SW480 (cell line): ENCODE data around the gene CARMIL1.
"Not testable (repeated sequence)": the region's sequence is repeated elsewhere in the genome, so short reads cannot be mapped to it uniquely, and the experiment has no call there.

Source experiments
- DNase-seq: peaks from one replicate; pipeline ENCODE4 v3.0.0-alpha.2; 2016; ENCODE audit warnings: low spot score

The CARMIL1 gene

DNA sequence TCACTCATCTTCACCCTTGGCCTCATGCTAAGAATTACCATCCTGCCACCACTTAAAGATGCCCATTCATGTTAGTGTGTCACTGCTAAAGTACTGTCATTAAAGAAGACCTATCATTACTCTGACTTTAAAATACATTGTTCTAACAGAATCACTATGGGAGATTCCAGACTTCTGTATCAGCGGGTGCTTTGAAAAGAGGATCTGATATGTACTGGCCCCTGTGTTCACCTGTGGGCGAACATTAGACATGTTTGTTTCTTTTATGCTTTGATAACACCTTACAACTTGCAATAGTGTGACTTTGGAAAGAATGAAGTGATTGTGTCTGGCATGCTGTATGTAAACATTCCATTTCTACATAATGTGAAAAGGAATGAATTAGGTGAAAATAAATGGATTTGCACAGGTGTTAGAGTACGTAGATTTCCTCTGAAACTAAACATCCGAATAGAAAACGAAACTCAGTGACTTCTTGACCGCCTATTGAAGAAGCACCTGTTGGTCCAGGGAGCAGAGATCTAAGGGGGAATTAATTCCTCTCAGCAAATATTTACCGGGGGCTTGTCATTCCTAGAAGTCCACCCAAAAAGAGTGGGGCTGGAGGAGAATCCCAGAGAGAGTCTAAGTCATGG is 132.3 kb downstream of the CARMIL1 start:
- DNase-seq = no peak

DNA sequence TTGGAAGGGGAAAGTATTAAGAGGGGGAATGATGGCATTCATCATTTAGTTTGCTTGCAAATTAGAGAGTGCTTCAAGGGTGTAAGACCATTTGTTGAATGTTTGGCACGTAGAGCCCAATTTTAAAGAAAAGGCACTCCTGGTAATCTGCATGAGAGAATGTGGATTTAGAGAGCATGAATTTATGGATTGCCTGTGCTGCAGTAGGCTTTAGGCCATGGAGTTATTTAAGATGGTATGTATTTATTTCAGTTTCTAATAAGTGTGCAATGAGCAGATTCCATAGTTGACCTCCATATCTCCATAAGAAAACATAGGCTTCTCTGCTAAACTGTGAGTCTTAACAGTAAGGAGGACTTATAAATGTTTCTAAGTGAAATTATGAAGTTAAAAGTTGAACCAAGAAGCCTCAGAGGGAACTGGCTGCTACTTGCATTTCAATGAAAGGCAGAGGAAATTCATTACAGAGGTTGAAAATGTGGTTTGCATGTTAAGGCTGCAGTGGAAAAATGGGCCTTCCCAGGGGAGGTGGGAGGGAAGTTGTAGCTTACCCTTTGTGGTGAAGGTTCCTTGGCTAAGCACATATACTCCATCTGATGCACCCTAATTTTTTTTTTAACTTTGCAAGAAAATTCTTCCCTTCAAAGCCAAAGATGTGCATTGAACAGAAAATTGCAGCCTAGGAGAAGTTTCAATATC is 134.2 kb downstream of the CARMIL1 start:
- no peak for DNase-seq

DNA sequence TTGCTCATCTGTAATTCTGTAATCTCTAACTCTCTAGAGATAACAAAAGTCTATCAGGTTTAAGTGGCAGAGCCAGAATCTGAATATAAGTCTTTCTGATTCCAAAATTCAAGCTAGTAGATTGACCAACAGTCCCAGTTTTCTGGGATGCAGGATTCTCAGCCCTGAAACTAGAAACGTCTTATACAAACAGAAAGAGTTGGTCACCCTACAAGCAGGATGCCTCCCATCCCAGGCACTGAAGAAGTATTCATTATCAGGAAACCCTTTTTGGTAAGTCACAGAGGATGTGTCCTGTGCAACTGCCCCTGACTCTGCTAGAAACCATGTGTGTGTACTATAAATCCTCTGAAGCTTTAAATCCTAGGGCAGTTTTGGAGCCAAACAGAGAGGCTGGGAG is 135.0 kb downstream of the CARMIL1 start:
- DNase-seq = no peak

DNA sequence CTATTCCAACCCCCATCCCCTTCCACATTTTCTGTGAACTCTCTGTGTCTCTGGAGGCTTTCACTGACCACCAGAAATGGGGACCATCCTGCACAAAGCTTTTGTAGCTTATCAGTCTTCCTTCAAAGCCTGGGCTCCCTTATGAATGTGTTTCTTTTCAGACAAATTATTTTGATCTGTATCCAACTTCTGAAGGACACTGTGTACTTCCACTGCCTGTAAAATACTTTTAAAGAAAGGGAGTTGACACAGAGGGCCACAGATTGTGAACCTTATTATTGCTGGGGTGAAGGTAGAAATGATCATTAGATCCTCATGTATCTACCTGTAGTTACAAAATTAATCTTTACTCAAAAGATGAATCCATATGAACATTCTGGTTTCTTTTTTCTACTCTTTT is 135.6 kb downstream of the CARMIL1 start:
- DNase-seq = no peak

DNA sequence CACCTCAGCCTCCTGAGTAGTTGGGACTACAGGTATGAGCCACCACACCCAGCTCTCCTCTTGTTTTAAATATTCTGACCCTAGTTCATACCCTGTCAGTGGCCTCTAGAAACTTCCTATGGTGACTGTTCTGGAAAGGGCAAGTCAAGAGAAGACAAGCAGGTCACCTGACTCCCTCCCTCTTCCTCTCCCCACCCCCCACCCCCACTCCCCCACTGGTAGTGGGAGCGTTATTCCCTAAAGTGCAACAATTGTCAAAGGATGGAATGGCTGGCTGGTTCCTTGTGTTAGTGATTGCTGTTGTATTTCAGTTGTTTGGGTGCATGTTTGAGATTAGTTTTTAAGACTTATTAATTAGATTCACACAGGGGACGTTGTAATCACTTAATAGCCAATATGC is 136.1 kb downstream of the CARMIL1 start:
- DNase-seq = no peak

DNA sequence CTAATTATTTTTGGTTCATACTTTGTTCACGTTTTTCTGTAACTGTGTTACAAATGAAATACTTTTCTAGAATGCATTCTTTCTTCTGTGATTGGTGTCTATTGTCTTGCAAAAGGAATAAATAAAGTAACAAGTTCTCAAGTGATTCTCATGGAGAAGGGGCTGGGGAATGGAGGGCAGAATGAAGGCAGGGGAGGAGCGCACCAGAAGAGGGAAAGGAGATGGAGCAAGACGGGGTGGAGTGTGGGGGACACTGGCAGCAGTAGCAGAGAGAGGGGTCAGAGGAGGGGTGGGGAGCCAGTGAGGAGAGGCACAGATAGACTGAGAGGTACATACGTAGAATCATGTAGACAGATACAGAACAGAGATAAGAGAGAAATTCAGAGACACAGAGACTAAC is 136.5 kb downstream of the CARMIL1 start:
- DNase-seq = no peak

DNA sequence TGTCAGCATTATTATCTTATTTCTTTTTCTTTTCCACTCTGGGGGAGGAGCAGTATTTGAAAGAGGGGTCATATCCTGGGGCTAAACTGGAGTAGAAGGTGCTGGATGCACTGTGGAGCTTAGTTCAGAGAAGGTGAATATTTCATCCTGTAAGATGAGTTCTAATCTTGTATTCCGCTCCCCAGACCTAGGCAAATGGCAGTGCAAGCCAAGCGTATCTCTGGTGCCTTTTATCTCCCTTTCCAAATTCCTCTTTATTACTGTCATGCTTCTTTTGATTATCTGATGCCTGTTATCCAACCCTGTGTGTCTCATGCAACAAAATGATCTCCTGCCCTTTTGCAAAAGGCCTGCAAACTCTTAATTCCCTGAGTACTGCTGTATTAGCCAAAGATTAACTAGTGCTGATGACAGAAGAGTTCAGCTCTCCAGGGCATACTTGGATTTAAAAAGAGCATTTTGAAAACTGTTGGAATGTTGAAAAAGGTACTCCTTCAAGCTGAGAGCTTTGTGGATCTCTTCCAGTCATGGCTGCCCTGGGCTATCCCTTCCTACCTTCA is 138.0 kb downstream of the CARMIL1 start:
- no peak for DNase-seq

DNA sequence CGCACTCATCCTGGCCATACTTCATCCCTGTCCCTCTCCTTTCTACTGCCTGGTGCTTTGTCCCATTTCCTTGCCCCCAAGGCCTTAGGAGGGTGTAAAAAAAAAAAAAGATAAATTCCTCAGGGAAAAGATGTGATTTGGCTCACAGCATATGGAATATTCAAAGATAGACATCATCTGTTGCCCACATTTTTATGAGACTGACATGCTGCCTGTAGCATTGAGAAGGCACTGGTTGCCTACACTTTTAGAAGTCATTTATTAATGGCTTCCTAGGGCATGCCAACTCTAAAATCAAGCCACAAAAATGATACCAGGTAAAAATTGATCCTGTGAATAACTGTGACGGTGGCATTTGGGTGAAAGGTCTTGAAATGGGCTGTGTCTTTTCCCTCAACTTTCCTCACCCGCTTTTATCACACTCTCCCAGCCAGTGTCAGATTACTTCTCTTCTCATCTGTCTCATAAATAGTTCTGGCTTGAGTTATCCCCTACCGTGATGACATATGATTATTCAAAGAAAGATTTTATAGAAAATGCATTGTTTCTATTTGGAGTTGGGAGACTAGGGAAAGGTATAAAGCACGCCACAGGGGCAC is 139.4 kb downstream of the CARMIL1 start:
- no peak for DNase-seq

DNA sequence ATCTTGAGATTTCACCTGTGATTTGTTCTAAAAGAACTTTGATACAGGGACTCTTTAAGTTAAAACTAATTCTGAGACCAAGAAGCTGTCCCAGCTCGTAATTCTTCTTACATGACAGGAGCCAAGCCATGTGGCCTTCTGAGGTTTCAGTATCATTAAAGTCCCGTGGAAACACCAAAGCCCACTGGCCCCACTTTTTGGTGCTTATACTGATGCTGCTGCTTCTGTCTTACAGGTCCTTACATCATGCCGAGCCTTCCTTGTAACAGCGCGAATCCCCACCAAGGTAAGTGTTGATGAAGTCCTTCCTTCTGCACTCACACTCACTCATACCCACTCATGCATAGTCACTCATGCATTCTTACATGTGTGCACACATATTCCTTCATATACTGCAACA is 140.7 kb downstream of the CARMIL1 start:
- DNase-seq = no peak

DNA sequence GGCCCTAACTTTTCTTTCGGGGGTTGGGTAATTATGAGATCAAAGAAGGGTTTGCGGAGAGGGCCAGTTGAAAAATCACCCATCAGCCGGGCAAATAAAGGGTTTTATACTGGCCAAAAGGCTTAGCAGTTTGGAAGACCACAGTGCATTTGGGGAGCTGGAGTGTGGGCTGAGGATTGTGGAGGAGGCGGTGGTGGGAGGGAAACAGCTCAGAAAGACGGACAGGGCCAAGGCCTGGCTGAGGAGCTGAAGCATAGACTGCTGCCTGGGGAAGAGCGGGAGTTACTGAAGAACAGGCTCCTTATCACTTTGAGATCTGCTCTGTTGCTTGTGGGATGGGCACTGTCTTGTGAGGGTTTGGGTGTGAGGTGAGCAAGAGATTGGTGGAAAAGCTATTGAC is 144.2 kb downstream of the CARMIL1 start:
- DNase-seq = no peak

DNA sequence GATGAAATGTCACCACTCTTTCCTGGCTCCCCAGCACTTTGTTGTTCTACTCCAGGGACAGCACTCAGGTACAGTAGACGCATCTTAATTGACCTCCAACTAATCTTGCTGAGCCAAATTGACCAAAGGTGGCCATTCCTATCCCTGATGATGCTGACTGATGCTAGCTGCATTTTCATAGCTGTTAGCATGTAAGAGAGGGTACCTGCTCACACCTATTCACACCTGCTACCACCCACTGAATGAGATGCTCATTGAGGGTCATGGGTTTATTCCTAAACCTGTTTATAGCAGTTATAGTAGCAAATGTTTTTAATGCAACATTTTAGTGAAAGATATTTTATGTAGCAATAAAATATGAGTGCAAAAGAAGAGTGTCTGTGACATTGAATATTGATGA is 145.1 kb downstream of the CARMIL1 start:
- DNase-seq = no peak

DNA sequence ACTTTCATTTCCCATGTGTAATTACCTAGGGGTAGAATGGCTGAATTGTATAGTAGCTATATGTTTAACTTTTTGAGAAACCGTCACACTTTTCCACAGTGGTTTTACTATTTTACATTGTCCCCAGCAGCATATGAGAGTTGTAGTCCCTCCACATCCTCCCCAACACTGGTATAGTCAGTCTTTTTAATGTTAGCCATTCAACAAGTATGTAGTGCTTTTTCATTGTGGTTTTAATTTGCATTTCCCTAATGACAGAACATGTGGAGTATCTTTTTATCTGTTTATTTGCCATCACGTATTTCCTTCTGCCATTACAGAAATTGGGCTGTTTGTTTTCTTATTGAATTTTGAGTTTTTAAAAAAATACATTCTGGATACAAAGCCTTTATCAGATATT is 148.4 kb downstream of the CARMIL1 start:
- no peak for DNase-seq

DNA sequence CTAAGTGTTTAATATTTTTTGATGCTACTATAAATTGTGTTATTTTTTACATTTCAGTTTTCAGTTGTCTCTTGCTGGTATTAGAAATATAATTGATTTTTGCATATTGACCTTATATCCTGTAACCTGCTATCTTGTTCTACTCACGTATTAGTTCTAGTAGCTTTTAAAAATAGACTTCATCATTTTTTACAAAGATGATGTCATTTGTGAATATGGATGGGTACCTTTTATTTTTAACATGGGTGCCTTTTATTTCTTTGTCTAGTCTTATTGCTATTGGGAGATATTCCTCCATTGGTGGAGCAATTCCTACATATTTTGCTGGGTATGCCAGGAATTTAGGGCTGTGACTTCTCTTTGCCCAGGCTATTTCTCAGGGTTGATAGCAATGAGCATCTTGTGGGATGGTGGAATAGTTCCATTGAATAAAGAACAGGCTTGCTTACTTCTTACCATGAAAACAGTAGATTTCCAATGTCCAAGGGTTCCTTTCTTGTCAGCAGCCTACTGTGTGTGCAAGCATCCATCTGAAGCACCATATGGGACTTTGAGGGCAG is 149.7 kb downstream of the CARMIL1 start:
- DNase-seq = no peak

DNA sequence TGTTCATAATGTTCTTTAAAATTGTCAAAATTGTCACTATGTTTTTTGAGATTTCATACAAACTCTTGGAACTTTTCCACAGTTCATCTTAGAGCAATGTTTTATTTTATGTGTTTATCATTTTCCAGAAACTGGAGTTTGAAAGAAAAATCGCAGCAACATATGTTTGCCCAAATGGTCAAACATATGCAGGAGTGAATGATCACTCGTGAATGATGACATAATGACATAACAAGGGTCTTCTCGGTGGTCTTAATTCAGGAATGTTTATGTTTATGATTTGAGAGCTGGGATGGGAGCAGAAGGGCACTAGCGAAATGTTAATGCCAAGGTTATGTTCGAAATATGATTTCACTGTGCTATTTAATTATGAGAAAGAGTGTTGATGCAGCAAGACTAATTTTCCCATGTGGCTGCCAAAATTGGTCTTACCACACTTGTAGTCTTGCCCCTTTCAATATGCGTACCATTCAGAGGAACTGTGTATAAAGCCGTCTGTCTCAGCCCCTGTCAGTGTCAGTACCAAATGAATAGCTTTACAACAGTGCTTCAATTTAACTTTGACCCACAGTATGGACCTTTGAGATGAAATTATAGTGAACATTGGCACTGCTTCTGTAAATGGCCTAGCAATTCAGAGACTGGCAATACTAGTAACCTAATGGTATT is 152.3 kb downstream of the CARMIL1 start:
- no peak for DNase-seq

DNA sequence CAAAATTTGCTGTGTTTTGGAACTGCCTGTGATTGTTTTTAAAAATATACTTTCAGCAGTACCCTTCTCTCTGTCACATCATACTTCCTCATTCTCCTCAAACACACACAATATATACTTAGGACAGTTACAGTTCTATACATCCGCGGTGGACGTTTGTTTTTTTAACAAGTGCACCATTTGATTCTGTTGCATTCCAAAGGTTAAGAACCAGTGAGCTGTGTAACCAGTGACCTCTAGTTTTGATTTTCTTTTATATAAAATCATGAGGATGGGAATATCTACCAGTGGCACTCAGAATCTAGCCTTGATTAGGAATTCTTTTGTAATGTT is 152.8 kb downstream of the CARMIL1 start:
- DNase-seq = no peak

DNA sequence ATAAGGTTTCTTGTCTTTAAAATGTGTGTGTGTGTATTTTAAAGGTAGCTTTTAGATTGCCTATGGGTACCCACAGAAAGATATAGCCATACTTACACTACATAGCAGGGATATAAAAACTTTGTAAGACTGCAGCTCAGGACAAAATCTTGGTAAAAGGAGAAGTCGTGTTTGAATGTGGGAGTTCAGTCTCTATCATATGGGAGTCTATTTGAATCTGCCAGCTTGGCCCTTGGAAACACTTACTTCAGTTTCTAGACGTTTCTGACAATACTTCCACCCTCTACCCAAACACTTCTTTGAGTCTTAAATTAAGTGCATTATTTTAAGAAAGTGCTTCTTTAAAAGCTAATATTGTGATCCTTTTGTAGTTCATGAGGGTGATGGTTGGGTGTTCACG is 155.7 kb downstream of the CARMIL1 start:
- no peak for DNase-seq

DNA sequence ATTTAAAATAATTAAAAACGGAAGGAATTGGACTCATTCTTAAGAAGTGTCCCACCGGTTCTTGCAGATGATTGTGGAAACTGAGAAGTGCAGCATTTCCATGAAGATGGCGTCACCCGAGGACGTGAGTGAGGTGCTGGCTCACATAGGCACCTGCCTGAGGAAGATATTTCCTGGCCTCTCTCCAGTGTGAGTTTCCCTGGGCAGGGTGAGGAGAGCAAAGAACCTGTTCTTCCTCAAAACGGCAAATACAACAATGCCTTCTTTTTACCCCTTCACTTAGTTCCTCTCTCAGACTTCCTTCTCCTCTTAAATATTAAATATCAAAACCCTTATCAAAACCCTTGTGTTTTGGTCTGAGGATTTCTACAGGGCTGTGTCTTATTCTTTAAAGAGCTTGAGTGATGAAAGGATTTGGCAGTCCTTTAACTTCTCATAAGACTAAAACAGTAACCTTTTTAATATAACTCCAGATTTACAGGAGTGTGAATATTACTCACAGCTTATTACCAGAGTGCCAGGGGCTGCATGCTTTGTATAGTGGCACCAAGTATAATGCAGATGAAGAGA is 156.3 kb downstream of the CARMIL1 start:
- no peak for DNase-seq

DNA sequence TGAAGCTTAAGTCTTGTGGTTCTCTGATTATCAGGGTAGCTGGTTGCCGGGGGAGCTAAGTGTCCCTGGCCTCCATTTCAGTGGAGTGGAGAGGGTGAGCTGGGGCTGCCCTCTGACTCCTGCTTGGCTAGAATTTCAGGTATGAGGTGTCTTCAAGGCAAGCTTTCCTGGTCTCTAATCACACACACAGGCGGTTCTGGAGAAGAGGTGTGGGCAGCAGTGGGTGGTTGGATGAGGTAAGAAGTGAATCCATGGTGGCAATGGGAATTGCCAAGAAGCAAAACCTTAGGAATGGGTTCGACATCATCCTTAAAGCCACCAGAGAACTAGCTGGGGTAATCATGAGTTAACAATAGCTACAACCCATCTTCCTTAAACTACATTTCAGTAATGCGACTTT is 157.6 kb downstream of the CARMIL1 start:
- no peak for DNase-seq

DNA sequence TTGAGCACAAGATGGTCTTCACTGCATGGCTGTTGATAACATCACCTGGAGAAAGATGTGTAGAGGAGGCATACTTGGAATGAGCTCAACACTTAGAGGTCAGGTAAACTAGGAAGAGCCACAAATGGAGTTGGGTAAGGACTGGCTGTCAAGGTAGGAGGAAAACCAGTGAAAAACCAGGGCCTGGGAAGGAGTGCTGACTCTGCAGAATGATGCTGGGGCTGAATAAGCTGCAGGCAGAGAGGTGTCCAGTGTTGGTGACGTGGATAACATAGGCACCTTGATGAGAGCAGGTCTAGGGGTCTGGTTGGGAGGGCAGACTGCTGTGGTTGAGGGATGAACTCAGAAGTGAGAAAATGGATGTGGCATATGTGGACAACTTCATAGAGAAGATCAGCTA is 160.2 kb downstream of the CARMIL1 start:
- DNase-seq = no peak

DNA sequence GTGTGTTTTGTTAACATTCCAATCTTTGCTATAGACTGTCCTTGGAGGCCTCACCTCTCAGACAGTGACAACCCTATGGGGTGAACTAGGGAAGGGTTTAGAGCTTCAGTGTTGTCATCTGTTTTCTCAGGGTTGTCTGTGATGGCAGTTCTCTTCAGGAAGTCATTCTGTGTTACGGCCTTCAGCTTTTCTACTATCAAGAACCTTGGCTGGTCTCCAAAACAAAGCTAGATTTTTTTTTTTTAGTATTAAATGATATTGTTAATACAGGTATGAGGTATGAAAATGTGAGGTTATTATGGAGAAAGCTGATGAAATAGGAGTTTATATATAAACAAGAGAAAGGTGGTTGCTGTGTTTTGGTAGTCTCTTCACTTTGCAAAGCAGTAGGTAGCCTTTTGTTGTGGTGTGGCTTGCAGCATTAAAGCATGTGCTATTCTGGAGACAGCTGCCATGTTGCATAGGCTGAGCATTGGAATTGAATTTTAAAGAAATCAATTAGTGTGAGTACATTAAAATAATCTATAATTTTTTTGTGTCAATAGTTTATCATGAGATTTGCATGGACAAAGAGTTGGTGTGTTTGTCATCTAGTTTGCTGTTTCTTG is 162.6 kb downstream of the CARMIL1 start:
- DNase-seq = no peak

DNA sequence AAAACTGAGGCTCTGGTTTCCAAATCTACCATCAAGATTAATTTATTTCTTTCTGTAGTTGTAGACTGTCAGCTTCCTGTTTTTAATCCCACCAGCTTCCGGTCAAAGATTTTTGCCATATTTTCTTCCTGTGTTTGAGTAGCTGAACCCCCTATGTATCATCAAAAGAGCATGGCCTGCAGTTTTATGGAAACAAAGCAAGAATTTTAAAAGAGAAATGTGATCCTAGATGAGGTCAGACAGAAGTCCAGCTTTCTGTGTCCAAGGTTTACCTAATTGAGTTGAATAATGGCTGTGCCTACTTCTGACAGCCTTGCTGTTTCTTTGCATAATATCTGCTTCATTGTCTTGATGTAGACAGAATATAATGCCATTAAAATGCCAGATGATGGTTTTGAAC is 163.7 kb downstream of the CARMIL1 start:
- DNase-seq = no peak

DNA sequence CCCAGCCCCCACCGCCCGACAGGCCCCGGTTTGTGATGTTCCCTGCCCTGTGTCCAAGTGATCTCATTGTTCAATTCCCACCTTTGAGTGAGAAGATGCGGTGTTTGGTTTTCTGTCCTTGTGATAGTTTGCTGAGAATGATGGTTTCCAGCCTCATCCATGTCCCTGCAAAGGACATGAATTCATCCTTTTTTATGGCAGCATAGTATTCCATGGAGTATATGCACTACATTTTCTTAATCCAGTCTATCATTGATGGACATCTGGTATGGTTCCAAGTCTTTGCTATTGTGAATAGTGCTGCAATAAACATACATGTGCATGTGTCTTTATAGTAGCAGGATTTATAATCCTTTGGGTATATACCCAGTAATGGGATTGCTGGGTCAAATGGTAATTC is 165.3 kb downstream of the CARMIL1 start:
- not testable (repeated sequence) for DNase-seq
